MM.1S (cell line): ENCODE data around the gene MYBL2.

Experiments used
- CTCF ChIP-seq: fragments of 300-600 bp; sonication (generic); IDR thresholded peaks from 2 replicates; pipeline ENCODE4 v1.5.1; 2016; ENCODE audit warnings: antibody characterized with exemption, low read length, mixed read lengths
- EZH2 ChIP-seq: fragments of 300-600 bp; sonication (generic); optimal IDR thresholded peaks from 2 replicates; pipeline ENCODE3; 2017; ENCODE audit warnings: low read depth, mild to moderate bottlenecking, antibody characterized with exemption, low read length, mixed read lengths
- EZH2phosphoT487 ChIP-seq: fragments of 300-600 bp; sonication (generic); IDR thresholded peaks from 2 replicates; pipeline ENCODE4 v1.6.1; 2018; ENCODE audit warnings: antibody characterized with exemption, low read length

- no peak for TF ChIP-seq CTCF
- no peak for TF ChIP-seq EZH2
- TF ChIP-seq EZH2phosphoT487 = no peak
These were observed 30.5 kb upstream of the MYBL2 start for GRCh38 chr20:43636429-43636828.
